NOMO-1 treated with DMSO at 0.1 percent for 48 hours (cell line): ENCODE measurements around the gene PLK1.
A peak's percentile ranks its signal among the peaks of the same experiment; 100 is the strongest.

Source experiments
- DNase-seq: peaks from one replicate; lab custom pipeline; 2025; ENCODE audit not compliant: unreplicated experiment; lab: John Stamatoyannopoulos, UW

PLK1 gene

GRCh38 chr16:23679274-23679985, 741 bp downstream of the PLK1 start:
- DNase-seq: peak; percentile 64

DNA sequence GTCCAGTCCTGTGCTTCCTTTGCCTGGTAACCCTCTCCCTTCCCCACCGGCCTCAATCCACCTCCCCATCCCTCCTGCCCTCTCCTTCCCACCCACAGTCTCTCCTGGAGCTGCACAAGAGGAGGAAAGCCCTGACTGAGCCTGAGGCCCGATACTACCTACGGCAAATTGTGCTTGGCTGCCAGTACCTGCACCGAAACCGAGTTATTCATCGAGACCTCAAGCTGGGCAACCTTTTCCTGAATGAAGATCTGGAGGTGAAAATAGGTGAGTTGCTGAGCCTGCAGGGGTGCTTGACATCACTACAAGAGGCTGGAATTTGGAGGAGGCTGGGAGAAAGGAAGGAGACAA, 1.3 kb downstream of the PLK1 start:
- no peak for DNase-seq

- no peak for DNase-seq
Observed at GRCh38 chr16:23682181-23682580, 3.5 kb downstream of the PLK1 start.

DNA sequence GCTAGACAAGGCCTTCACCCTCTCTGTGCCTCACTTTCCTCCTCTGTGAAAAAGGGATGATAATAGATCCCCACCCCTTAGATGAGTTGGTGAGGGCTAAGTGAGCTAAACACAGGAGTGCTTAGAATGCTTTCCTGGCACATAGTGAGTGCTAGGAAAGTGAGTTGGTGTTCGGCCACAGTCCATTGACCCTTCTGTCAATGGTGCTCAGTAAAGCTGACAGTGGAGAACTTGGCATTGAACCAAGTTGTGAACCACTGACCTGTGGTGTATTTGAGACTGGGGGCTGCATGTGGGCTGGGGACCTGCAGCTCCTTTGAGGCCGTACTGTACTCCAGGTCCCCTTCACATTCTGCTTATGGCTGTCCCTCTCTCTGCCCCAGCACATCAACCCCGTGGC, 4.8 kb downstream of the PLK1 start:
- DNase-seq: no peak

GRCh38 chr16:23687034-23687808, 8.5 kb downstream of the PLK1 start:
- DNase-seq: no peak

DNA sequence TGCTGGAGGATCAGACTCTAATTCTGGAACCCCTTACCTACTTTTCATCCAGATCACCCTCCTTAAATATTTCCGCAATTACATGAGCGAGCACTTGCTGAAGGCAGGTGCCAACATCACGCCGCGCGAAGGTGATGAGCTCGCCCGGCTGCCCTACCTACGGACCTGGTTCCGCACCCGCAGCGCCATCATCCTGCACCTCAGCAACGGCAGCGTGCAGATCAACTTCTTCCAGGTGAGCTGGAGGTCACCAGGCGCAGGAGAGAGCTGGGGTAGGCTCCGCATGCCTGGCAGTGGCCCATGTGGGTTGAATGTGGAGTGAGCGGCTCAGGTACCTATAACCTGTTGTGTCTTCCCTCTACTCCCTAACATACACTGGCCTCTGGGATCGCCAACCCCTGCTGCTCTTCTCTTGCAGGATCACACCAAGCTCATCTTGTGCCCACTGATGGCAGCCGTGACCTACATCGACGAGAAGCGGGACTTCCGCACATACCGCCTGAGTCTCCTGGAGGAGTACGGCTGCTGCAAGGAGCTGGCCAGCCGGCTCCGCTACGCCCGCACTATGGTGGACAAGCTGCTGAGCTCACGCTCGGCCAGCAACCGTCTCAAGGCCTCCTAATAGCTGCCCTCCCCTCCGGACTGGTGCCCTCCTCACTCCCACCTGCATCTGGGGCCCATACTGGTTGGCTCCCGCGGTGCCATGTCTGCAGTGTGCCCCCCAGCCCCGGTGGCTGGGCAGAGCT, 10.9 kb downstream of the PLK1 start:
- no peak for DNase-seq

- DNase-seq: no peak
Observed at GRCh38 chr16:23690771-23691482, 12.2 kb downstream of the PLK1 start.

DNA sequence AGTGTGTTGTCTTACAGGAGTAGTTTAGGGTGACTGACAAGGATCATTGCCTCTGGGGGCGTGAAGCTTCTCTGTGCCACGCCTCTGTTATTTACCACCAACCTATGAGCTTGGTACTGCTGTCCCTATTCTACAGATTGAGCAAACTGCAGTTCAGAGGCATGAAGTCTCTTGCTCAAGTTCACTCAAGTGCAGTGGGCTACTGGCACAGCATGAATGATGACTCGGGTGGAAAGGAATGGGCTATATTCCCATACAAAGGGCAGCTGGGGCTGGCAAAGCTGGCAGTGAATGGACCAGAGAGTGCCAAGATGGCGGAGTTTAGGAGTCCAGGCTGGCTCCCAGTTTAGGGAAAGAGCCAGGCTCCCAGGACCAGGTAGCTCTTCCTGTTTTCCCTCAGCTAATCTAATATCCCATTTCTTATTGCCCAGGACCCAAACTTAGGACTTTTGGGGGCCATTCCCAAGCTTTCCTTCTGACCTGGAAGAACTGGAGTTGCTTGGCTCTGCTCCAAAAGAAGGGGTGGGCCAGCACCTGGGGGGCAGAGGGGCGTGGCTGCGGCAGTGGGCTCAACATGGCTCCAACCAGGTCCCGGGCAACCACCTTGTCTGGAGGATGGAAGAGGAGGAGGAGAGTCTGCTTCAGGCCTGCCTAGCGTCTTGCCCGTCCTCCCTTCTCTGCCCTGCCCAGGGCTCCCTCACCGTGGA, 12.9 kb downstream of the PLK1 start:
- no peak for DNase-seq

DNA sequence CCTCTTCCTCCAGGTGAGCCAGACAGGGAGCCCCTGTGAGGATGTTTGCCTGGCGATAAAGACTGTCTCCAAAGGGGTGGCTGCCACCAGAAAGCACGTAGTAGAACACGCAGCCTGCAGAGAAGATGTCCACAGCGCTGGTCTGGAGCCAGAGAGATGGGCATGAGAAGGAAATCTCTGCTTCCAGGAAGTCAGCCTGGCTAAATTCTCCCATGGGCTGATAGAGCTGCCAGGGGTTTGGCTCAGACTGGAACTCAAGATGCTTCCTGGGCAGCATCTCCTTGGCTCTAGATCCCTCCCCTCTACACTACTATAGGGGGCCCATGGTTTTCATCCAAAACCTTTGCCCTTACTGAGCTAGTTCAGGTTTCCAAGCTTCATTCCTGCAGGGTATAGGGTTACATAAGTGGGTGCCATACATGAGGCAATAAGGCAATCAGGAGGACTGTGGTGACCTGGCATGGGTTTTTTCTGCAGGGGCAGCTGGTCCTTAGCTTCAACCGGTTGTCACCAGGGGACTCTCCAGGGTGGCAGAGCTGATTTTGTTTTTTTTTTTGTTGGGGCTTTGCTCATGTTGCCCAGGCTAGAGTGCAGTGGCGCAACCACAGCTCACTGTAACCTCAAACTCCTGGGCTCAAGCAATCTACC, 13.6 kb downstream of the PLK1 start:
- no peak for DNase-seq

DNA sequence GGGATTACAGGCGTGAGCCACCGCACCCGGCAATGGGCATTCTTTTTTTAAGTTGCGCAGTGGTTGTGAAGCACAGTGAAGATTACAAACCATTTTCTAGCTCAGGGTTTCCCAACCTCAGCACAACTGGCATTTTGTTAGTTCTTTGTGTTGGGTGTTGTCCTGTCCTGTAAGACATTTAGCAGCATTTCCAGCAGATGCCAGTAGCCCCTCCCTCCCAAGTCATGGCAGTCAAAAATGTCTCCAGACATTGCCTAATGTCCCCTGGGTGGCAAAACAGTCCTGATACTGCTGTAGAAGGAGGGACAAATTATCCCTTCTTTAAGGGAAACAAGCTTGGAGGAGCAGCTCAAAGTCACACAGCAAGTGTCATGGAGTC, 15.6 kb downstream of the PLK1 start:
- no peak for DNase-seq

DNA sequence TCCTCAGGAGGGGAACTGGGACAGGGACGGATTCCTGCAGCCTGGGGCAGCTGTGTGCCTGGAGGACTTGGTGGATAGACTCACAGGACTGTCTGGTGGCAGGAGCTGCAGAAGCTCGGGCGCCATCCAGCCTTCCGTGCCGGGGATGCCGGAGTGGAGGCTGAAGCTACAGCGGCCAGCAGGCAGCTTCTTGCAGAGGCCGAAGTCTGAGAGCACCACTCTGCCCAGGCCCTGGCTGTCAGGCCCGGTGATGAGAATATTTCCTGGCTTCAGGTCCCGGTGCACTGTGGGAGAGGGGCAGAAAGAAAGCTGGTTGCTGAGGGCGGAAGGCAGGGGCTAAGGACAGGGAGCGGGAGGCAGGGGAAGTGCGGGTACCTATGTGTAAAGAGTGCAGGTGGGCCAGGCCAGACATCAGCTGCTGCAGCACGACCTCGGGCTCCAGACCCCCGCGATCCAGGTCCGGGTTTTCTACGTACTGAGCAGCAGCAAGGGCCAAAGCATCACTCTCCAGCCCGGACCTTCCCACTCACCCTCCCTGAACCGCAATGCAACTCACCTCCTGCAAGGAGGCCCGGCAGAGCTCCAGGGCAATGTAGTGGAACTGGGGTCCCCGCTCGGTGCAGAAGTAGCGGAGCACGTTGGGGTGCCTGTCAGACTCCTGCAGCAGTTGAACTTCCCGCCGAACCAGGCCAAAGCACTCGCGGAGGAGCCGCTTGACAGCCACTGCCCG, 16.1 kb downstream of the PLK1 start:
- no peak for DNase-seq

DNA sequence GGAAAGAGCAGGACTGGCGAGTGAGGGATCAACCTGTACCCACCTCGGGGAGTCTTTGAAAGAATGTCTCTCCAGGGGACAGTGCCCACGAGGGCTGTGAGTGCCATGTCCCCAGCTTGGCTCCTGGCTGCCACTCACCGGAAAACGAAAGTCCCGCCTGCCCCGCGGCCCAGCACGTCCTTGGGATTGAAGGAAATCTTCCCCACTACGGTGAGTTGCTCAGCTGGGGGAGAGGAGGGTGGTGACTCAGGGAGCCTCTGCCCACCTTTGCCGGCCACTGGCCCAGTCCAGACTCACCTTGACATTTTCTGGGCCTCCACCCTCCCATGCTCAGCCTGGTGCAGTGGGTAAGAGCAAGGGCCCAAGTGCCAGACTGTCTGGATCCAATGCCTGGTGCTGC, 17.1 kb downstream of the PLK1 start:
- DNase-seq: no peak

- peak; percentile 80 for DNase-seq
Observed at GRCh38 chr16:23699100-23699499, 20.4 kb downstream of the PLK1 start.

GRCh38 chr16:23700093-23700492, 21.4 kb downstream of the PLK1 start:
- DNase-seq: no peak

DNA sequence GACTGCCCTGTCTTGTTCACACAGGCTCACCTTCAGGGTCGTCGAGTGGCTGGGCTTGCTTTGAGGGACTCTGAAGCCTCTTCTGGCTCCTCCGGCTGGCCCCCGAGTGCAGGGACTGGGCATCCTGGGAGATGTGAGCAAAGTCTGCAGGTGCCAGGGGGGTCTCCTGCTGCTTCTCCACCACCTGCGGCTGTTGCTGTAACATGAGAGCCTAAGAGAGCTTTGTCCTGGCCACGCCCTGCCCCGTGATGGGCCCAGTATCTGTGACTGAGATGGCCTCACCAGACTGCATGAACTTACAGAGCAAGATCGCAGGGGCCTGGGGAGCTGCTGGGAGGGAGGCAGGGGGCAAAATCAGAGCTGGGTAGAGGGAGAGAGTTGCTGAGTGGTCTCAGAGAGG, 21.8 kb downstream of the PLK1 start:
- DNase-seq: no peak

DNA sequence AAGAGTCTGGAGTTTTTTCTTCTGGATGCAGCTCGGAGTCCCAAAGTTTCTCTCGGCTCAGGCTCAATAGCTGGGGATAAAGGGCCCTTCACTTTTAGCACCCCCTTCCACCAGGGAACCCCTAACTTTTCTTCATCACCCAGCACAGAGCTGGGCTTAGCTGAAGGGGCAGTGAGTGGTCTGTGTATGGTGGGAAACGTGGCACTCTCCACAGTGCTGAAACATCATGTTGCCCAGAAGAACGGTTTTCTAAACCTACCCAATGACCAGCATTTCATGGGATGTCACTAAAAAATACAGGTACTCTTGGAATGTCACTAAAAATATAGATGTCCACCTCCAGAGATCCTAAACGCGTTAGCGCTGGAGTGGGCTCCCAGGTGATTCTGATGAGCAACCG, 22.4 kb downstream of the PLK1 start:
- DNase-seq: no peak

- DNase-seq: no peak
Observed at GRCh38 chr16:23702951-23703350, 24.3 kb downstream of the PLK1 start.

DNA sequence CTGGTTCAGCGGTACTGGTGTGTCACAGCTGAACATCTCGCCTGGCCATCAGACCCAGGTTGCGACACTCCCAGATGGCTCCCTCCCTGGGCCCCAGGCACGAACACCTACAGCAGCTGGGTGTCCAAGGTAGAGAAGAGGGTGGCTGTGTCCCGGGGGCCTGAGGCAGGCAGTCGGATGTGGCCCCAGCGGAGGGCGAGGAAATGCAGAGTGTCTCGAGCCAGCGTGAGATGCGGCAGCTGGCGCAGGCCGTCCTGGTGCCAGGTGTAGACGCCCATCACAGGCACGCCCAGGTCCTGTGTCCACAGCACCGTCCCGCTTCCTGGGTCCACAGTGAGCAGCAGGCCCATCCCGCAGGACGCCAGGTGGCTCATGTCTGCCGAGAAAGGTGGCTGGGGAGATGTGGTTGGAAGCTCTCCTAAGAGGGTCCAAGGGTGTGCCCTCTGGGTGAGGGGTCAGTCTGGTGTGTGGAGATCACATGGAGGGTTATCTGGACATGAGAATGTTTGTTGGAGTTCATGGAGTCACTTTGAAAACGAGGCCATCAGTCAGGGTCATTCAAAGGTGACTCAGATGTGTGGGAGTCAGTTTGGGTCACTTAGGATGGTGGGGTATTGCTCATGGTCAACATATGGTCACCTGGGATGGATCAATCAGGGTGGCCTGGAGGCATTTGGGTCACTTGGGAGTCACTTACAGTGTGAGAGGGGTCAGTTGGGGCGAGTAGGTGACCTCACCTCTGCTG, 26.3 kb downstream of the PLK1 start:
- no peak for DNase-seq

- DNase-seq: no peak
Observed at GRCh38 chr16:23705517-23705902, 26.8 kb downstream of the PLK1 start.
